Gastrocnemius medialis (tissue), 4 donors: ENCODE measurements around the gene VSTM5. TPM values are rescaled to one million over a fixed set of nuclear protein-coding genes. Genes with fewer than 3 reads are reported as not detected.

Experiments
- ATAC-seq, 2 donors: fragments of 150-250 bp; one replicate each; pipeline ENCODE4 v1.9.1; 2016
- DNase-seq, 2 donors: peaks; one replicate each; pipeline ENCODE4 v3.0.0-alpha.2; 2019
- H3K27ac ChIP-seq, 4 donors: fragments of 200-600 bp; sonication (generic); 1 replicate in 1 of 4; 2 replicates in 3 of 4; pipeline ENCODE4 v1.5.1; 2016 to 2018; ENCODE audit warnings: mild to moderate bottlenecking in 2 of 4, moderate library complexity in 1 of 4
- H3K27me3 ChIP-seq, 3 donors: fragments of 200-600 bp; sonication (generic) in 2 of 3; 1 replicate in 1 of 3; 2 replicates in 2 of 3; pipeline versions ENCODE4 v1.5.1 to v1.6.0; 2016 to 2019; ENCODE audit warnings: mild to moderate bottlenecking in 1 of 3, moderate library complexity in 1 of 3
- H3K36me3 ChIP-seq, 2 donors: fragments of 200-600 bp; sonication (generic) in 1 of 2; one replicate each; pipeline ENCODE4 v1.5.1; 2017 to 2018
- H3K4me1 ChIP-seq, 2 donors: fragments of 200-600 bp; sonication (generic) in 1 of 2; one replicate each; pipeline ENCODE4 v1.5.1; 2016 to 2017; ENCODE audit warnings: mild to moderate bottlenecking in 2 of 2
- H3K4me3 ChIP-seq, 4 donors: fragments of 200-600 bp; sonication (generic) in 3 of 4; 1 replicate in 1 of 4; 2 replicates in 3 of 4; pipeline ENCODE4 v1.5.1; 2016 to 2019; ENCODE audit warnings: mild to moderate bottlenecking in 2 of 4
- H3K9me3 ChIP-seq, 3 donors: fragments of 200-600 bp; sonication (generic) in 2 of 3; 1 replicate in 1 of 3; 2 replicates in 2 of 3; pipeline ENCODE4 v1.5.1; 2016 to 2019
- POLR2A ChIP-seq, 2 donors: fragments of 450-650 bp; IDR thresholded peaks; one replicate each; pipeline ENCODE4 v1.6.1; 2017; ENCODE audit warnings: antibody characterized with exemption in 2 of 2, mild to moderate bottlenecking in 2 of 2, moderate library complexity in 2 of 2
- in situ Hi-C, 4 donors: fragments of 200-750 bp; cut with MboI; loops; one replicate each; pipeline versions ENCODE4 v1.15.0 to v1.8.0; 2017; ENCODE audit warnings: low sequenced_read_pairs in 4 of 4
- intact Hi-C: fragments of 100-400 bp; cut with DNase I; formaldehyde crosslinking; loops from one replicate; pipeline ENCODE4 v1.15.1; 2023; ENCODE audit warnings: low total_unique reads
- total RNA-seq, 4 donors: library from RNA; depleted of rRNA; stranded (reverse); fragments of >200 nt; gene quantifications; one replicate each; pipeline versions ENCODE4 v1.1.0 to v1.2.3, GENCODE V29; 2016
- TF ChIP-seq, protein P1 (sequence below), 5 experiments: fragments of 450-650 bp in 3 of 5; fragments of 200-600 bp in 2 of 5; sonication (generic) in 2 of 5; IDR thresholded peaks in 4 of 5; conservative IDR thresholded peaks in 1 of 5; 1 replicate in 4 of 5; 2 replicates in 1 of 5; pipeline ENCODE4 v1.5.1; 2016 to 2019; ENCODE audit warnings: antibody characterized with exemption in 5 of 5, mild to moderate bottlenecking in 3 of 5, moderate library complexity in 3 of 5

The VSTM5 gene
- total RNA-seq, 4 donors from 2014 or later = not detected

DNA sequence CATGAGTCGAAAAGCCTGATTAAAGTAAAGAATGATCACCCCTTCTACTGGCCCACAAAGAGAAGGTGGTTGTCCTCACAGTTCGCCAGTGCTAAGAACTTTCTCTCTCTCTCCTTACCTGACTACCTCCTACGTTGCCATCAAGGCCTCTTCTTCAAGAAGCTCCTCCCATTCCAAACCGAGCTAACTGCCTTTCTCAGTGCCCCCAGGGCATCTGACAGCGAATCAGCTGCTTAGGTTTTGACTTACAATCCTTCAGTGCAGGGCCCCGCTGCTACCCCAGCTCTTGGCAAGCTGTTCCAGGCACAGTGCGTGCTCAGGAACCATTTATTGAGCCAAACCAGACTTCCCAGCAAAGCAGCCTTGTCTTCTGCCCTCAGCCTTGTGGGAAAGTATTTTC lies 5.8 kb downstream of the VSTM5 start:
- no peaks in the 10 kb centered on the region for H3K27me3 ChIP-seq
- in situ Hi-C loops = no loop called here
- DNase-seq (no peak), ATAC-seq (no peak)
- no peak overlapping the region for H3K4me3 ChIP-seq
- no peak for TF ChIP-seq POLR2A (IDR thresholded peaks at IDR 0.05)
- TF ChIP-seq, protein P1, sequence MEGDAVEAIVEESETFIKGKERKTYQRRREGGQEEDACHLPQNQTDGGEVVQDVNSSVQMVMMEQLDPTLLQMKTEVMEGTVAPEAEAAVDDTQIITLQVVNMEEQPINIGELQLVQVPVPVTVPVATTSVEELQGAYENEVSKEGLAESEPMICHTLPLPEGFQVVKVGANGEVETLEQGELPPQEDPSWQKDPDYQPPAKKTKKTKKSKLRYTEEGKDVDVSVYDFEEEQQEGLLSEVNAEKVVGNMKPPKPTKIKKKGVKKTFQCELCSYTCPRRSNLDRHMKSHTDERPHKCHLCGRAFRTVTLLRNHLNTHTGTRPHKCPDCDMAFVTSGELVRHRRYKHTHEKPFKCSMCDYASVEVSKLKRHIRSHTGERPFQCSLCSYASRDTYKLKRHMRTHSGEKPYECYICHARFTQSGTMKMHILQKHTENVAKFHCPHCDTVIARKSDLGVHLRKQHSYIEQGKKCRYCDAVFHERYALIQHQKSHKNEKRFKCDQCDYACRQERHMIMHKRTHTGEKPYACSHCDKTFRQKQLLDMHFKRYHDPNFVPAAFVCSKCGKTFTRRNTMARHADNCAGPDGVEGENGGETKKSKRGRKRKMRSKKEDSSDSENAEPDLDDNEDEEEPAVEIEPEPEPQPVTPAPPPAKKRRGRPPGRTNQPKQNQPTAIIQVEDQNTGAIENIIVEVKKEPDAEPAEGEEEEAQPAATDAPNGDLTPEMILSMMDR (IDR thresholded peaks at IDR 0.05 in 4 of 5, conservative IDR thresholded peaks at IDR 0.05 in 1 of 5) = no peak
- H3K4me1 ChIP-seq = no peaks in the 10 kb centered on the region
- H3K27ac ChIP-seq = no peak overlapping the region
- H3K36me3 ChIP-seq = no peaks in the 10 kb centered on the region
- intact Hi-C loops = no loop called here
- H3K9me3 ChIP-seq = no peaks in the 10 kb centered on the region

DNA sequence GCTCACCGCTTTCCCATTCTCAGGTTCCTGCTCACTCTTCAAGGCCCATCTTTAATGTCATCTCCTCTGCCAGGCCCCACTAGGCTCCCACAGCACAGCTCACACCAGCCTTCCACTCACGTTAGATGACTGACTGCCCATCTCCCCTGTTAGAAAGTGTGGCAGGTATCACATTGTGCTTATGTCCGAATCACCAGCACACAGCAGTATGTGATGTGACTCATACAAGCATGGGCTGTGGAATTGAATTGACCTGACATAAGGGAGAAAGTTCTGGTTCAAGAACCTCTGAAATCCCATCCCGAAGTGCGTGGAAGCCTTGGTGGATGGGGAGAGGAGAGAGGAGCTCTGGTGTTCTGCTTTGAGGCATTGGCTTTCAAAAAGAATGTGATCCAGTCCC lies 6.5 kb downstream of the VSTM5 start:
- in situ Hi-C loops = no loop called here
- Histone ChIP-seq H3K4me3 (no peak overlapping the region), H3K36me3 (no peaks in the 10 kb centered on the region), H3K9me3 (no peaks in the 10 kb centered on the region), H3K4me1 (no peaks in the 10 kb centered on the region), H3K27me3 (no peaks in the 10 kb centered on the region), H3K27ac (no peak overlapping the region)
- ATAC-seq (no peak), DNase-seq (no peak)
- intact Hi-C loops = no loop called here
- TF ChIP-seq, protein P1 (IDR thresholded peaks at IDR 0.05 in 4 of 5, conservative IDR thresholded peaks at IDR 0.05 in 1 of 5) = no peak
- no peak for TF ChIP-seq POLR2A (IDR thresholded peaks at IDR 0.05)

DNA sequence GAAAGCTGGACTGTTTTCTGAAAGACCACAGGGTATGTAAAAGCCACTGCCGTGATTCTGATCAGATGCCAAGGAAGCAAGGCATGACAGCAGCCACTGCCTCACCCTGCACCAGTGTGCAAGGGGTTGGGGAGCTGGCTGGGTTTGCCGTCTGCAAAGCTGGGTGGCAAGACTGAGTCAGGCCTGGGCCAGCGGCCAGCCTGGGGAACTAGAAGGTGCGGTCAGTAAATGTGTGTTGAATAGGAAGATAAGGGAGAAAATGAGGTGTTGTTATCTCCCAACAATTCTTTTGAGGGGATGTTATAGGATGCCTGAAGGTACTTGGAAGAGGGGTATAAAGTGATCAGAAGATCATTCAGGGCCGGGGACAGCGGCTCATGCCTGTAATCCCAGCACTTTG lies 8.0 kb downstream of the VSTM5 start:
- TF ChIP-seq, protein P1 (IDR thresholded peaks at IDR 0.05 in 4 of 5, conservative IDR thresholded peaks at IDR 0.05 in 1 of 5) = no peak
- no peak for TF ChIP-seq POLR2A (IDR thresholded peaks at IDR 0.05)
- in situ Hi-C loops (no loop called here), intact Hi-C loops (no loop called here)
- H3K4me3 ChIP-seq = no peak overlapping the region
- ATAC-seq (no peak), DNase-seq (no peak)
- no peaks in the 10 kb centered on the region for H3K9me3 ChIP-seq
- no peaks in the 10 kb centered on the region for H3K36me3 ChIP-seq
- H3K4me1 ChIP-seq = no peaks in the 10 kb centered on the region
- no peak overlapping the region for H3K27ac ChIP-seq
- H3K27me3 ChIP-seq = no peaks in the 10 kb centered on the region

DNA sequence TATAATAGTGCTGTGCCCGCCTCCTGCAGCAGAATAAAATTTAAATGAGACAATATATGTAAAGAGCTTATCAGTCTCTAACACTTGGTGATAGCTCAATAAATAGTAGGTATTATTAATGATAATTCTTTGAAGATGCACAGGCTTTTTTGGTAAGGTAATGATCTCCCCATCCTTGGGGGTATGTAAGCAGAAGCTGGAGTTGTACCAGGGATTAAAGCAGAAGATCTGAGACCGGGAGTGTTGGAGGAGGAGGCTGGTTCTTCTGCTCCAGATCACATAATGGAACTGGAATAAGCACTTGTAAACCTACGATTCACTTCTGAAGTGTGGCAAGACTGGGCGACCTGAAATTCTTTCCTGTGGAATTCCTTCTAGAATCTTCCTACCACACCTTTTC lies 8.4 kb downstream of the VSTM5 start:
- Histone ChIP-seq H3K4me3 (no peak overlapping the region), H3K36me3 (no peaks in the 10 kb centered on the region), H3K27me3 (no peaks in the 10 kb centered on the region), H3K27ac (no peak overlapping the region), H3K9me3 (no peaks in the 10 kb centered on the region), H3K4me1 (no peaks in the 10 kb centered on the region)
- intact Hi-C loops (no loop called here), in situ Hi-C loops (no loop called here)
- no peak for DNase-seq
- no peak for ATAC-seq
- no peak for TF ChIP-seq POLR2A (IDR thresholded peaks at IDR 0.05)
- TF ChIP-seq, protein P1 (IDR thresholded peaks at IDR 0.05 in 4 of 5, conservative IDR thresholded peaks at IDR 0.05 in 1 of 5) = no peak

DNA sequence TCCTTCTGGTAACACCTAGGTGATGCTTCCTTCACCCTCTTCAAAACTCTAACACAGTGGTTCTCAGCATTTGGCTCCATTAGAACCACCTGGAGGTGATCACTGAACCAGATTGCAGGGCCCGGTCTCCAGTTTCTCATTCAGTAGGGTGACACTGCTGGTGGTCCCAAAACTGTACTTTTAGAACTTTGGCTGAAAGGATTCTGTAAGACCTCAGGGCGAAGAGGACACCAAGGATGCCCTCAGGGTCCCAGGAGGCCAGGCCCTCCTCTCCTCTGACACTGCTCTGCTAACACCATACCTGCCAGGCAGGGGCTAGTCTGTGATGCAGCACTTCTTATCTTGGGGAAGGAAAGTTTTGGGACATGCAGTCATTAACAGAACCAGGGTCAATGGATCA lies 9.0 kb downstream of the VSTM5 start:
- TF ChIP-seq POLR2A (IDR thresholded peaks at IDR 0.05) = no peak
- TF ChIP-seq, protein P1 (IDR thresholded peaks at IDR 0.05 in 4 of 5, conservative IDR thresholded peaks at IDR 0.05 in 1 of 5) = no peak
- no peaks in the 10 kb centered on the region for H3K4me1 ChIP-seq
- no peaks in the 10 kb centered on the region for H3K36me3 ChIP-seq
- no peak overlapping the region for H3K4me3 ChIP-seq
- ATAC-seq = no peak
- intact Hi-C loops (no loop called here), in situ Hi-C loops (no loop called here)
- H3K9me3 ChIP-seq = no peaks in the 10 kb centered on the region
- DNase-seq = no peak
- no peaks in the 10 kb centered on the region for H3K27me3 ChIP-seq
- H3K27ac ChIP-seq = no peak overlapping the region
